Esophagus squamous epithelium (tissue), 4 donors: Measurements from ENCODE around the gene EPB41L4A.

Experiments
- POLR2A ChIP-seq, 4 donors: fragments of 450-650 bp; IDR thresholded peaks; one replicate each; pipeline ENCODE4 v1.6.1; 2017; ENCODE audit warnings: antibody characterized with exemption in 4 of 4, mild to moderate bottlenecking in 4 of 4, moderate library complexity in 3 of 4
- TF ChIP-seq, protein P1 (sequence below), 6 experiments: fragments of 450-650 bp in 4 of 6; fragments of 200-600 bp in 2 of 6; sonication (generic) in 2 of 6; IDR thresholded peaks; one replicate each; pipeline ENCODE4 v1.5.1; 2016 to 2019; ENCODE audit warnings: antibody characterized with exemption in 6 of 6, mild to moderate bottlenecking in 4 of 6, moderate library complexity in 4 of 6

DNA sequence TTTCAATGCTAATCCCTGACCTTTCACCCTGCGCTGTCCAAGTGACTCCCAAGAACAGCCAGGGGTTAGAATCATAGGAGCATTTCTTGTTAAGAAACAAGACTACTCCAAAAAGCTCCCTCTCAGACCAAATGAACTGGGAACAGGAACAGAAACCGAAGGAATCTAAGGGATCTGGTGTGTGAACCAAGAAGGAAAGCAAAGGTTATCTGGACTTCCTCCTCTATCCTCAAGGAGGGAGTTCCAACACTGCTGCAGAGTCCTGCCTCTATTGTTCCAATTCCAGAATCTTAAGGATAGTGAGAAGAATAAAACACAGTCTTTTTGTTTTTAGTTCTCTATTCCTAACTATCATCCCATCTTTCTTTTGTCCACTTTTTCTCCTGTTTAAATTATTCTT is 87.2 kb downstream of the EPB41L4A start:
- TF ChIP-seq, protein P1, sequence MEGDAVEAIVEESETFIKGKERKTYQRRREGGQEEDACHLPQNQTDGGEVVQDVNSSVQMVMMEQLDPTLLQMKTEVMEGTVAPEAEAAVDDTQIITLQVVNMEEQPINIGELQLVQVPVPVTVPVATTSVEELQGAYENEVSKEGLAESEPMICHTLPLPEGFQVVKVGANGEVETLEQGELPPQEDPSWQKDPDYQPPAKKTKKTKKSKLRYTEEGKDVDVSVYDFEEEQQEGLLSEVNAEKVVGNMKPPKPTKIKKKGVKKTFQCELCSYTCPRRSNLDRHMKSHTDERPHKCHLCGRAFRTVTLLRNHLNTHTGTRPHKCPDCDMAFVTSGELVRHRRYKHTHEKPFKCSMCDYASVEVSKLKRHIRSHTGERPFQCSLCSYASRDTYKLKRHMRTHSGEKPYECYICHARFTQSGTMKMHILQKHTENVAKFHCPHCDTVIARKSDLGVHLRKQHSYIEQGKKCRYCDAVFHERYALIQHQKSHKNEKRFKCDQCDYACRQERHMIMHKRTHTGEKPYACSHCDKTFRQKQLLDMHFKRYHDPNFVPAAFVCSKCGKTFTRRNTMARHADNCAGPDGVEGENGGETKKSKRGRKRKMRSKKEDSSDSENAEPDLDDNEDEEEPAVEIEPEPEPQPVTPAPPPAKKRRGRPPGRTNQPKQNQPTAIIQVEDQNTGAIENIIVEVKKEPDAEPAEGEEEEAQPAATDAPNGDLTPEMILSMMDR (IDR thresholded peaks at IDR 0.05), result no peak
- no peak for TF ChIP-seq POLR2A (IDR thresholded peaks at IDR 0.05)
